Small intestine (tissue), 7 donors: ENCODE measurements around the gene CNMD. TPM values are rescaled to one million over a fixed set of nuclear protein-coding genes. Genes with fewer than 3 reads are reported as not detected.

Experiments
- DNase-seq, 2 donors: peaks; one replicate each; pipeline versions ENCODE4 v3.0.0 to v3.0.0-alpha.2; 2013
- FAIRE-seq: peaks from 2 replicates; lab custom pipeline; 2012; peaks lifted over from hg19 to GRCh38; lab: Jason Lieb, UNC
- H3K27ac ChIP-seq, 3 donors: one replicate each; pipeline ENCODE4 v1.5.1; 2013; ENCODE audit warnings: low read length in 2 of 3, mild to moderate bottlenecking in 2 of 3, control low read depth in 1 of 3, inconsistent platforms in 1 of 3, low read depth in 1 of 3, moderate library complexity in 1 of 3
- H3K27me3 ChIP-seq, 3 donors: one replicate each; pipeline ENCODE4 v1.6.1; 2013; ENCODE audit warnings: low read length in 3 of 3, inconsistent platforms in 1 of 3; ENCODE audit not compliant: control insufficient read depth in 3 of 3, insufficient read depth in 3 of 3
- H3K36me3 ChIP-seq, 3 donors: one replicate each; pipeline ENCODE4 v1.6.1; 2013; ENCODE audit warnings: low read length in 3 of 3, inconsistent platforms in 1 of 3, low read depth in 1 of 3, mild to moderate bottlenecking in 1 of 3, moderate library complexity in 1 of 3; ENCODE audit not compliant: control insufficient read depth in 3 of 3, insufficient read depth in 2 of 3
- H3K4me1 ChIP-seq, 3 donors: one replicate each; pipeline ENCODE4 v1.6.1; 2013; ENCODE audit warnings: low read length in 2 of 3, inconsistent platforms in 1 of 3, low read depth in 1 of 3, mild to moderate bottlenecking in 1 of 3, moderate library complexity in 1 of 3; ENCODE audit not compliant: control insufficient read depth in 3 of 3, insufficient read depth in 2 of 3
- H3K4me3 ChIP-seq, 3 donors: one replicate each; pipeline ENCODE4 v1.5.1; 2013; ENCODE audit warnings: low read length in 3 of 3, control low read depth in 1 of 3, inconsistent platforms in 1 of 3, low read depth in 1 of 3, mild to moderate bottlenecking in 1 of 3, moderate library complexity in 1 of 3
- H3K9me3 ChIP-seq, 2 donors: one replicate each; pipeline ENCODE4 v1.6.1; 2013; ENCODE audit warnings: low read depth in 1 of 2, low read length in 1 of 2; ENCODE audit not compliant: control insufficient read depth in 2 of 2, insufficient read depth in 1 of 2
- WGBS, 3 donors: extraction: QIAGEN DNeasy Blood & Tissue Kit; methylation state at CpG; one replicate each; pipeline ENCODE4 v1.1.7; 2013; 5-methylcytosine and 5-hydroxymethylcytosine counted together
- polyA plus RNA-seq, 4 donors: library from polyadenylated mRNA; stranded (reverse) in 3 of 4; unstranded in 1 of 4; fragments of 200-250 nt in 3 of 4; fragments of 120-200 nt in 1 of 4; gene quantifications; one replicate each; pipeline versions ENCODE4 v1.2.1 to v1.2.3, GENCODE V29; 2013
- donor health status: healthy with polysubstance abuse.
- donor health status: control.
- donor health status: control.
- donor health status: Bipolar disorder and iron deficiency.
- donor health status: healthy.

The CNMD gene
- polyA plus RNA-seq, 4 donors = 0.04 to 0.18 TPM; not detected in 2

DNA sequence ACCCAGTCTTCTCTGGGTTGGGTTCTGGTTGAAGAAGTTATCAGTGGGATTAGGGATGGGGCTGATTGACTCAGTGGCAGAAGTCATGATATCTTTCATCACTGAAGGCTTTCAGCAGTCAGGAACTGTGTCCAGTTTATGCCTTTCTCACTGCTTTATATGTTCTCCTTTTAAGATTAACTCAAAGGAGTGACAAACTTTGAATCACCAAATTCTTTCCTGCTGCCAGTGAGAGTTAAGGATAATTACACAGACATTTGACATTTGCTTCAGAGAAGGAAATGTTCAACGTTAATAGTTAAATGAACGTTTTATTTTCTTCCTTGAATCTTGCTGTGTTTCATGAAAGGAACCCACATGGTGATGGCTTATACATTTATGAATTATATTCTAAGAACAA, 41.0 kb upstream of the CNMD start:
- Histone ChIP-seq H3K4me3 (no peak overlapping the region), H3K4me1 (no peaks in the 10 kb centered on the region), H3K9me3 (no peaks in the 10 kb centered on the region), H3K36me3 (no peaks in the 10 kb centered on the region), H3K27ac (no peak overlapping the region), H3K27me3 (peaks cover 0 to 2% (median 0%) of the 10 kb centered on the region in 3 donors)
- no peak for DNase-seq
- WGBS, 3 donors = 29 to 38% (median 35%) methylated on average over 2 of the region's 2 CpGs
- no peak for FAIRE-seq

DNA sequence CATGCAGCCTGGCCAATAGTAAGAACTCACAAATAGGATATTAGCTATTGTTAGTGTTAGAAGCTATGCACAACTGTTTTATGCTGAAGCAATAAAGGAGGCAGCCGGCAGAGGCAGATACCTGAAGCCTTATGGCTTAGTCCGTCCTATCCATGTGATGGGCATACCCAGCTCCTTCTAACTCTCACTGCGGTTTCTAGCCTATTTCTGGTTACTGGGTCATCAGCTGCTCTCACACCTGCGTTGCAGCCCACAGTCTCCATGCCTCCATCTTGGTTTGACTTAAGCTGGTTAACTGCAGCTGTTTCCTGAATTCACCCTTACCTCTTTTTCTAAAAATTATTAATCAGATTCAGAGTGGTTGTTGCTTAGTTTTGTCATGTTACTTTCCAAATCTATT, 40.5 kb upstream of the CNMD start:
- Histone ChIP-seq H3K9me3 (no peaks in the 10 kb centered on the region), H3K4me1 (no peaks in the 10 kb centered on the region), H3K36me3 (no peaks in the 10 kb centered on the region), H3K27ac (no peak overlapping the region), H3K4me3 (no peak overlapping the region), H3K27me3 (peaks cover 0 to 2% (median 0%) of the 10 kb centered on the region in 3 donors)
- DNase-seq = no peak
- FAIRE-seq = no peak
- WGBS, 3 donors = 79 to 87% (median 79%) methylated on average over 4 of the region's 4 CpGs

DNA sequence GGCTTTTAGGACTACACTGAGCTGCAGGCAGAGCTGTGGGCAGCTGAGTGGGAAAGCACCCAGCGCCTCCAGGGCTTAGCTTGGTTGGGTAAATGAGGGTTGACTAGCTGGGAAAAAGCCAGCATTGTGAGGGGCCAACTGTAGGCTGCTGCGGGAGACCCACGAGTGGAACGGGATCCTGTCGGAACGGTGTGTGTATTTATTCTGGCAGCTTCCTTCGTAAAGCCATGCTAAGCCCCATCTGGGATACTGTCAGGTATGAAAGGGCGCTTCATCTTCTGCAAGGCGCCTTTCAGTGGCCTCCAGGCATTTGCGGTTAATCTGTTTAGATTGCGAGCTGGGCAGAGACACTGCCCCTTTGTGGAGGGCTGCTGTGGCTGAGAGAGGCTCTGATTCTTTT, 39.5 kb upstream of the CNMD start:
- WGBS, 3 donors = 69 to 84% (median 78%) methylated on average over 11 of the region's 11 CpGs
- H3K27me3 ChIP-seq = peaks cover 0 to 2% (median 0%) of the 10 kb centered on the region in 3 donors
- FAIRE-seq = no peak
- no peaks in the 10 kb centered on the region for H3K36me3 ChIP-seq
- H3K4me3 ChIP-seq = no peak overlapping the region
- H3K4me1 ChIP-seq = no peaks in the 10 kb centered on the region
- H3K27ac ChIP-seq = no peak overlapping the region
- H3K9me3 ChIP-seq = no peaks in the 10 kb centered on the region
- no peak for DNase-seq

DNA sequence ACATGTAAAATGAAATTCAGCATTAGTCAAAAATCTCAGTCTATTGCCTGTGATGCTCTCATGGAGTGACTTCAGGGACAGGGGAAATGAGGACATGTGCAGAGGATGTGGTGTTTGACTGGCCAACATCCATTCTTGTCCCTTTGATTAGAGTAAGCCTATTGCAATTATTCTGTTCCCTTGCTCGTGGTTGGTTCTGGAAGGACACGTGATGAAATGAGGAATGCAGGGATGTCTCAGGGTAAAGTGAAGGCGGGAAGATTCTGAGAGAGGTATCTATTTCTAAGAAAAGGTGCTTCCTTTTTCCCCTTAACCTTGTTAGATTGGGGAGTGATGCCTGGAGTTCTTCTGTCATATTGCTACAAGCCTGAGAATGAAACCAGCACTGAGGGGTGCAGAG, 37.1 kb upstream of the CNMD start:
- 53 to 59% (median 59%) methylated on average over 3 of the region's 3 CpGs for WGBS, 3 donors
- no peak for DNase-seq
- Histone ChIP-seq H3K27ac (no peak overlapping the region), H3K4me3 (no peak overlapping the region), H3K4me1 (no peaks in the 10 kb centered on the region), H3K27me3 (peaks cover 0 to 4% (median 0%) of the 10 kb centered on the region in 3 donors), H3K36me3 (no peaks in the 10 kb centered on the region), H3K9me3 (no peaks in the 10 kb centered on the region)
- no peak for FAIRE-seq

DNA sequence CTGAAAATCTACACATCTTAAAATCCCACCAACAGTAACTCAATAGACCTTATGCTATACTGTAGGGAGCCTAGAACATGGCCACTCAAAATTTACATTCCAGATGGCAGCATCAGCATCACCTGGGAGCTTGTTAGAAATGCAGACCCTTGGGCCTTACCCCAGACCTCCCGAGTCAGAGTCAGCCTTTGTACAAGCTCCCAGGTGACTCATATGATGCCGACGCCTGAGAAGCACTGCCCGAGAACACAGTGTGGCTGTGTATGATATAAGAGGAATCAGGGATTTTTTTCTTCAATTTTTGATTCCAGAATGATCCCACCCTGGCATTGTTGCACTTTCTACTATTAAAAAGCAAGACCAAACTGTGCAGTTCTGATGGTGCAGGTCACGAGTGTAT, 35.9 kb upstream of the CNMD start:
- H3K27ac ChIP-seq = no peak overlapping the region
- no peaks in the 10 kb centered on the region for H3K4me1 ChIP-seq
- no peaks in the 10 kb centered on the region for H3K36me3 ChIP-seq
- FAIRE-seq (no peak), DNase-seq (no peak)
- no peaks in the 10 kb centered on the region for H3K9me3 ChIP-seq
- 49 to 74% (median 56%) methylated on average over 5 of the region's 5 CpGs for WGBS, 3 donors
- no peak overlapping the region for H3K4me3 ChIP-seq
- H3K27me3 ChIP-seq = peaks cover 0 to 4% (median 0%) of the 10 kb centered on the region in 3 donors

DNA sequence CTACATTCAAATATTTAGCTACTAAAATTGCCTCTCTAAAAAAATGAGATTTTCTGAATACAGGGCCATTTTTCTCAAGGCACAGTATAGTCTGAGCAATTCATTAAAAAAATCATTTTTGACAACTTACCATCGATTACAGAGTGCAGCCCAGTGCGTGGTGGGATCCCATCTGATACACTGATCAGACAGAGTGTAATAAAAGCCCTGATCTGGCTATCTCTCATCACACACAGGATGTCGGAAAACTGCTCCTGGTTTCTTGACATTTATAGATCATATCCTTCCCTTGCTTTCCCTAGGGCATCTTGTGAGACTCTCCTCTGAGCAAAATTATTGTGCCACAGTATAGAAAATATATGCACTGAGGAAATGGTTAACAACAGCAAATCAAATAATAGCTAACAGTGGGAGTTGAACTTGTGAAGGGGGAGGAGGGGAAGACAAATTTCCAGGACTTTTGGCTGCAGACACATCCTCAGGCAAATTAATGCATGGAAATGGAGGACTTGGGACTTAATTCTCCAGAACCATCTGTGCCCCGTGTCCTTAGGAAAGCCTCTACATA, 28.4 kb upstream of the CNMD start:
- Histone ChIP-seq H3K4me1 (no peaks in the 10 kb centered on the region), H3K9me3 (no peaks in the 10 kb centered on the region), H3K4me3 (no peak overlapping the region), H3K27ac (no peak overlapping the region), H3K36me3 (no peaks in the 10 kb centered on the region), H3K27me3 (peaks cover 0 to 2% (median 0%) of the 10 kb centered on the region in 3 donors)
- DNase-seq = no peak
- no peak for FAIRE-seq
- WGBS, 3 donors = 66 to 78% (median 70%) methylated on average over 4 of the region's 4 CpGs

DNA sequence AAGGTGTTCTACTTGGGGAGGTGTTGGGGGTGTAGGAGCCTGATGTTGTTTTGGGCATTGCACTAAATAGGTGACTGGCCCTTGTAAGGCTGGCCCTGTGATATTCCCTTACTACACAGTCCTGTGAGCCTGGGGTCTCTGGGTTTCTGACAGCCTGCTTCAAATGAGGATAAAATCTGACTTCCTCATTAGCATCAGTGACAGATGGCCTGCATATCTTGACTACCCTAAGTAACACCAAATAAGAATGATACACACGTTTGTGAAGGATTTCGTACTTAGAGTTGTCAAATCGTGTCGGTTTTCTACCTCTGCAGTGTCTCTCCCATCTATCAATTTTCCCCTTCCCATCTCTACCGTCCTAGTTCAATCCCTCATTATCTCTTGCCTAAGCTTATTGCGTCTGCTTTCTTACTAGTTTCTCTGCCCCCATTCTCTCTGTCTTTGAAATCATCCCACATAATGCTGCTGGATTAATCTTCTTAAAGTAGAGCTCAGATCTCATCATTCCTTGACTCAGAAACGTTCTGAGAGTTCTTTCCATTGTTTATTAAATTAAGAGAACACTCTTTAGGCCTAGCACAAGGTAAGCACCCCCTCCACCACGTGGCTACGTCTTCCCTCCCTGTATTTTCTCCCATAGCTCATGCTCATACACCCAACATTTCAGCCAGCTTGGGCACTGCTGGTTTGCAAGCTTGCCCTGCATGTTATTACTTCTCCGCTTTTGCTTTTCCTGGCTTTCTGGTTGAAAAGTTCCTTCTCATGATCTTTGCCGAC, 26.2 kb upstream of the CNMD start:
- no peak for FAIRE-seq
- H3K4me1 ChIP-seq = no peaks in the 10 kb centered on the region
- 69 to 70% (median 70%) methylated on average over 11 of the region's 11 CpGs for WGBS, 3 donors

DNA sequence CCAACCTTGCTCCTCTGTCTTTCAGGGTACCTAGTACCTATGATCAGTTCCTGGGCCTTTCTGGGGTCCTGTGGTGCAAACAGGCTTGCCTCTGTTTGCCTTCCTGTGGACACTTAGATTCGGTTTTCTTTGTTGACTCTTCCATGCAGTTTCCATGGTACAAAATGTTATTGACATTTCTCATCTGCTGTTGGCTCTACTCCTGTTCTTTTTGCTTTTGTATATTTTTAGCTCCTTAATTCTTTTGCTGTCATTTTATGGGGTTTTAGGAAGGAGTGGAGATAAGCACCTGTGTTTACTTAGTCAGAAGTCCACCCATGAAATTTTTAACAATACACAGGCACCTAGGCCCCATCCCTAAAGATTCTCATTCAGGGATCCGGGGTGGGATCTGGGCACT, 20.5 kb upstream of the CNMD start:
- Histone ChIP-seq H3K4me1 (no peaks in the 10 kb centered on the region), H3K27ac (no peak overlapping the region), H3K27me3 (no peaks in the 10 kb centered on the region), H3K36me3 (no peaks in the 10 kb centered on the region), H3K4me3 (no peak overlapping the region), H3K9me3 (no peaks in the 10 kb centered on the region)
- WGBS, 3 donors = 23 to 54% (median 37%) methylated on average over 2 of the region's 2 CpGs
- DNase-seq = no peak
- no peak for FAIRE-seq

More for the DNA sequence above, 26.2 kb upstream of the CNMD start:
- H3K27ac ChIP-seq = no peak overlapping the region
- DNase-seq = no peak
- no peaks in the 10 kb centered on the region for H3K27me3 ChIP-seq
- H3K36me3 ChIP-seq = no peaks in the 10 kb centered on the region
- H3K4me3 ChIP-seq = no peak overlapping the region
- H3K9me3 ChIP-seq = no peaks in the 10 kb centered on the region
